Neural progenitor cell (in vitro differentiated cells): ENCODE results near the gene MPPED2. TPM values are rescaled to one million over a fixed set of nuclear protein-coding genes. Genes with fewer than 3 reads are reported as not detected.

Source experiments
- DNase-seq: peaks from one replicate; pipeline ENCODE4 v3.0.0-alpha.2; 2016; ENCODE audit warnings: low spot score
- H2AFZ ChIP-seq: fragments of 200-600 bp; sonication (generic); replicated peaks from 2 replicates; pipeline ENCODE4 v1.6.1; 2016; ENCODE audit warnings: antibody characterized with exemption
- H3F3A ChIP-seq: fragments of 200-600 bp; sonication (generic); 2 replicates; pipeline ENCODE4 v1.6.1; 2016; ENCODE audit warnings: antibody characterized with exemption, low read depth
- H3K27ac ChIP-seq: fragments of 200-600 bp; sonication (generic); 2 replicates; pipeline ENCODE4 v1.5.1; 2016; ENCODE audit warnings: mild to moderate bottlenecking
- H3K27me3 ChIP-seq: fragments of 200-600 bp; sonication (generic); 2 replicates; pipeline ENCODE4 v1.6.1; 2016; ENCODE audit warnings: mild to moderate bottlenecking, moderate library complexity
- H3K36me3 ChIP-seq: fragments of 200-600 bp; sonication (generic); 2 replicates; pipeline ENCODE4 v1.5.1; 2016
- H3K4me1 ChIP-seq: fragments of 200-600 bp; sonication (generic); 2 replicates; pipeline ENCODE4 v1.6.1; 2016; ENCODE audit warnings: mixed run types
- H3K4me2 ChIP-seq: fragments of 200-600 bp; sonication (generic); 2 replicates; pipeline ENCODE4 v1.6.1; 2016
- H3K4me3 ChIP-seq: fragments of 200-600 bp; sonication (generic); 2 replicates; pipeline ENCODE4 v1.5.1; 2016
- H3K79me2 ChIP-seq: fragments of 200-600 bp; sonication (generic); 2 replicates; pipeline ENCODE4 v1.6.1; 2016; ENCODE audit warnings: low read depth
- H3K9ac ChIP-seq: fragments of 200-600 bp; sonication (generic); 2 replicates; pipeline ENCODE4 v1.6.1; 2016
- H3K9me3 ChIP-seq: fragments of 200-600 bp; sonication (generic); 2 replicates; pipeline ENCODE4 v1.5.1; 2016; ENCODE audit warnings: low read depth
- H4K20me1 ChIP-seq: fragments of 200-600 bp; sonication (generic); 2 replicates; pipeline ENCODE4 v1.6.1; 2016; ENCODE audit warnings: low read depth
- H3K27ac Mint-ChIP-seq: 3 replicates; pipeline ENCODE4 v1.8.0; 2021; ENCODE audit warnings: mixed read lengths
- H3K27me3 Mint-ChIP-seq: 2 replicates; pipeline ENCODE4 v1.8.0; 2022; ENCODE audit warnings: low read depth, mild to moderate bottlenecking, inconsistent platforms, moderate library complexity, mixed read lengths; ENCODE audit not compliant: insufficient read depth
- H3K36me3 Mint-ChIP-seq: 3 replicates; pipeline ENCODE4 v1.8.0; 2021; ENCODE audit warnings: mixed read lengths
- H3K4me1 Mint-ChIP-seq: 3 replicates; pipeline ENCODE4 v1.8.0; 2021; ENCODE audit warnings: mixed read lengths
- H3K4me3 Mint-ChIP-seq: 3 replicates; pipeline ENCODE4 v1.8.0; 2021; ENCODE audit warnings: mild to moderate bottlenecking, moderate library complexity, mixed read lengths
- H3K9me3 Mint-ChIP-seq: 3 replicates; pipeline ENCODE4 v1.8.0; 2020; ENCODE audit warnings: mixed read lengths
- EZH2 ChIP-seq: fragments of 200-600 bp; sonication (generic); IDR thresholded peaks from 2 replicates; pipeline ENCODE4 v1.6.1; 2017; ENCODE audit warnings: antibody characterized with exemption, mild to moderate bottlenecking, moderate library complexity
- EZH2phosphoT487 ChIP-seq: fragments of 200-600 bp; sonication (generic); IDR thresholded peaks from 2 replicates; pipeline ENCODE4 v1.6.1; 2017; ENCODE audit warnings: antibody characterized with exemption
- total RNA-seq: library from RNA; depleted of rRNA; stranded (reverse); fragments of >200 nt; gene quantifications from 2 replicates; pipeline ENCODE4 v1.2.3, GENCODE V29; 2015; ENCODE audit warnings: low replicate concordance
- TF ChIP-seq, protein P1 (sequence below): fragments of 200-600 bp; sonication (generic); IDR thresholded peaks from 2 replicates; pipeline ENCODE4 v1.5.1; 2017; ENCODE audit warnings: antibody characterized with exemption, mild to moderate bottlenecking

Gene MPPED2, protein sequence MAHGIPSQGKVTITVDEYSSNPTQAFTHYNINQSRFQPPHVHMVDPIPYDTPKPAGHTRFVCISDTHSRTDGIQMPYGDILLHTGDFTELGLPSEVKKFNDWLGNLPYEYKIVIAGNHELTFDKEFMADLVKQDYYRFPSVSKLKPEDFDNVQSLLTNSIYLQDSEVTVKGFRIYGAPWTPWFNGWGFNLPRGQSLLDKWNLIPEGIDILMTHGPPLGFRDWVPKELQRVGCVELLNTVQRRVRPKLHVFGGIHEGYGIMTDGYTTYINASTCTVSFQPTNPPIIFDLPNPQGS
- total RNA-seq, result 1.6 and 3.4 TPM in 2 replicates

DNA sequence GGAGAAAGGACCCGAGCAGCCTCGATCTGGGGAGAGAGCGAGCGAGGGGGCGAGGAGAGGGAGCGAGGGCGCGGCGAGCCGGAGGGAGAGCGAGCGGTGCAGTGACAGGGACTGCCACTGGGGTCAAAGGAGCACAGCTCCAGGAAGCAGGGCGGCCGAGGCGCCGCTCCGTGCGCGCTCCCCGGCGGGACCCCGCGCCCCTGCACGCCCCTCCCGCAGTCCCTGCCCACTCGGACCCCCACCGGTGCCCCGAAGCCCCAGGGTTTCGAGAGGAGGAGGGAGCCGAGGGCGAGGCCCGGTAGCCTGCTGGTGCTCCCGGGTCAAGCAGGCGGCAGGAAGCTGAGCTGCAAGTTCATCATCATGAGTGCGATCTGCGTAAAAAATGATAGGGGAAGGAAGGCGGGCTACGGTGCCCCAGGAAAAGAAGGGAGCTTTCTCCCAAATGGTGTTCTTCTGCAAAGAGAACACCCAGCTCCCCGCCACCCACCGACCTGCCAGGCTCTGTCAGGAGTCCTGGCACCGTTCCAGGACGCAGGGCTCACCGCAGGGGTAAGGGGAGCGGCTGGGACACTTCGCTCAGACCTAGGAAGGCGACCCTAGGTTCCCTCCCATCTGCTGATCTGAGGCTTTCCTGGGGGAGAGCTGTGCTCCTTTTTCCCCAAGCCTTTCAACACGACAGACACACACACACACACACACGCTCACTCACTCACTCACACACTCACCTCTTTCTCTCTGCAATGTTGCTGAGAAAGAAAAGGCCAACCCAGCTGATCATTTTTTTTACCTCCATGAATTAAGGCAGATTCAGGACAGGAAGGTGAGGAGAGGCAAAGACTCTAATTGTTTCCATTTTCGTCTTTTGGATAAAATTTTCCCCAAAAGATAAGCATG, at the start of gene MPPED2:
TSS of gene MPPED2 (minus strand) at position 103 of the 894 bp plus-strand sequence. CDS start 5,980 bp downstream, outside the sequence.
- H3K4me3 Mint-ChIP-seq, result peak within 1 kb of the TSS; percentile 85
- peak within 1 kb of the TSS; percentile 3 for H3K27ac Mint-ChIP-seq
- Histone ChIP-seq H3K79me2 (no peaks in the 10 kb centered on the region), H3K4me1 (peaks cover 15% of the 10 kb centered on the region), H3K27me3 (peaks cover 80% of the 10 kb centered on the region), H3K36me3 (no peaks in the 10 kb centered on the region), H3K4me3 (peak within 1 kb of the TSS; percentile 83), H3K9me3 (no peaks in the 10 kb centered on the region), H3K9ac (no peak within 1 kb of the TSS), H3K4me2 (peak within 1 kb of the TSS; percentile 95), H2AFZ (peak within 1 kb of the TSS; percentile 91), H4K20me1 (peaks cover 18% of the 10 kb centered on the region), H3K27ac (no peak within 1 kb of the TSS), H3F3A (peaks cover 22% of the 10 kb centered on the region)
- H3K9me3 Mint-ChIP-seq, result no peaks in the 10 kb centered on the region
- H3K27me3 Mint-ChIP-seq, result peaks cover 20% of the 10 kb centered on the region
- H3K4me1 Mint-ChIP-seq, result peaks cover 38% of the 10 kb centered on the region
- DNase-seq, result peak; percentile 87
- TF ChIP-seq, protein P1, sequence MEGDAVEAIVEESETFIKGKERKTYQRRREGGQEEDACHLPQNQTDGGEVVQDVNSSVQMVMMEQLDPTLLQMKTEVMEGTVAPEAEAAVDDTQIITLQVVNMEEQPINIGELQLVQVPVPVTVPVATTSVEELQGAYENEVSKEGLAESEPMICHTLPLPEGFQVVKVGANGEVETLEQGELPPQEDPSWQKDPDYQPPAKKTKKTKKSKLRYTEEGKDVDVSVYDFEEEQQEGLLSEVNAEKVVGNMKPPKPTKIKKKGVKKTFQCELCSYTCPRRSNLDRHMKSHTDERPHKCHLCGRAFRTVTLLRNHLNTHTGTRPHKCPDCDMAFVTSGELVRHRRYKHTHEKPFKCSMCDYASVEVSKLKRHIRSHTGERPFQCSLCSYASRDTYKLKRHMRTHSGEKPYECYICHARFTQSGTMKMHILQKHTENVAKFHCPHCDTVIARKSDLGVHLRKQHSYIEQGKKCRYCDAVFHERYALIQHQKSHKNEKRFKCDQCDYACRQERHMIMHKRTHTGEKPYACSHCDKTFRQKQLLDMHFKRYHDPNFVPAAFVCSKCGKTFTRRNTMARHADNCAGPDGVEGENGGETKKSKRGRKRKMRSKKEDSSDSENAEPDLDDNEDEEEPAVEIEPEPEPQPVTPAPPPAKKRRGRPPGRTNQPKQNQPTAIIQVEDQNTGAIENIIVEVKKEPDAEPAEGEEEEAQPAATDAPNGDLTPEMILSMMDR, result peak; percentile 55
- peak; percentile 25 for TF ChIP-seq EZH2phosphoT487
- TF ChIP-seq EZH2, result no peak
- H3K36me3 Mint-ChIP-seq, result no peaks in the 10 kb centered on the region

DNA sequence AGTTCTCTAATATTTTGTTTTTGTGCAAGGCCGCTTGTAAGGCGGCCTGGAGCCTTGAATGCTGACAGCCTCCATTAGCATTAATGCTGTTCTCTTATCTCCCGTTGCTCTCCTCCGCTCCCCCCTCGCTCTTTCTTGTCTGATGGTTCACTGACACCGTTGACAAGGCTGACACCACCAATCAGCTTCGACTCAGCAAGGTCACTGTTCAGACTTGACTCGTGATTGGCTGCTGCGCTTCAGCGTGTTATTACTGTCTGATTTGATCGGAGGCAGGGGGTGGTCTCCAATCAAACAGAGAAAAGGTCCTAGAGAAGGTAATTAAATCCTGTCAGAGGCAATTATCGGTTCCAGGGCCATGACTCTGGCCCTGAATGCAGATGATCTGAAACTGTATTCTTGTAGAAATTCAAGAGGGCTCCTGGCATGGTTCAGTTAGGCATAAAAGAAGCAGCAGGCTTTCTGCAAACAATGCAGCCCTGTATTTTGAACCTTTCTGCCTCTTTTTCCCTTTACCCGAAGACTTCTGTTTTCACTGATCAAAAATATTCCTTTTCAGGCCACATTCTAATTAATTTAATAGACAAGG, 49.3 kb upstream of the MPPED2 start:
- Histone ChIP-seq H3K79me2 (no peaks in the 10 kb centered on the region), H3K4me3 (peak overlapping the region; percentile 27), H3K4me2 (peak overlapping the region; percentile 63), H3K27ac (no peak overlapping the region), H3K27me3 (no peaks in the 10 kb centered on the region), H3K36me3 (no peaks in the 10 kb centered on the region), H3F3A (no peaks in the 10 kb centered on the region), H3K4me1 (peaks cover 4% of the 10 kb centered on the region), H4K20me1 (no peaks in the 10 kb centered on the region), H2AFZ (peak overlapping the region; percentile 10), H3K9me3 (no peaks in the 10 kb centered on the region), H3K9ac (no peak overlapping the region)
- Mint-ChIP-seq H3K27me3 (no peaks in the 10 kb centered on the region), H3K27ac (peak overlapping the region; percentile 43), H3K4me3 (peak overlapping the region; percentile 76), H3K9me3 (no peaks in the 10 kb centered on the region), H3K4me1 (peaks cover 14% of the 10 kb centered on the region), H3K36me3 (no peaks in the 10 kb centered on the region)
- DNase-seq, result peak; percentile 78
- TF ChIP-seq EZH2 (no peak), EZH2phosphoT487 (no peak)
- TF ChIP-seq, protein P1, result no peak

DNA sequence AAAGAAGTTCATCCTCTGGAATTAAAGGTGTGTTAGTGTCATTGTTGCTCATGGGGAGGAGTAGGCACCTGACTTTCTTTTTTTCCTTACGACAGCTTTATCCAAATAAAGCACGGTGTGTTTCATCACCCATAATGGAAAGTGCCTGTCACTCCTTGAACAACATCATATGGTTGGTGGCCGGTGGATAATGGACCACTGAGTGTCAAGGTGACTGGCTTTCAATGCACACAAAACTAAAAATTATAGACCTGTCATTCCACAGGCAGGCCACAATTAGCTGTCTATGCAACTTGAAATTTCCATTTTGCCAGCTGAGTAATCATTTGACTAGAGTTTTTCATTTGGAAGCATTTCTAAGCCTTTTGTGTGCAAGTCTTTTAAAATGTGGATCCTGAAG, 45.0 kb upstream of the MPPED2 start:
- Histone ChIP-seq H3K4me2 (no peak overlapping the region), H2AFZ (no peak overlapping the region), H3K36me3 (no peaks in the 10 kb centered on the region), H4K20me1 (no peaks in the 10 kb centered on the region), H3K79me2 (no peaks in the 10 kb centered on the region), H3K9me3 (no peaks in the 10 kb centered on the region), H3K9ac (no peak overlapping the region), H3K27me3 (no peaks in the 10 kb centered on the region), H3K4me3 (no peak overlapping the region), H3K27ac (no peak overlapping the region), H3F3A (no peaks in the 10 kb centered on the region), H3K4me1 (peaks cover 4% of the 10 kb centered on the region)
- H3K36me3 Mint-ChIP-seq, result no peaks in the 10 kb centered on the region
- no peak overlapping the region for H3K4me3 Mint-ChIP-seq
- no peaks in the 10 kb centered on the region for H3K9me3 Mint-ChIP-seq
- no peak for DNase-seq
- TF ChIP-seq, protein P1, result no peak
- TF ChIP-seq EZH2, result no peak
- TF ChIP-seq EZH2phosphoT487, result no peak
- H3K27ac Mint-ChIP-seq, result no peak overlapping the region
- H3K4me1 Mint-ChIP-seq, result peaks cover 13% of the 10 kb centered on the region
- no peaks in the 10 kb centered on the region for H3K27me3 Mint-ChIP-seq
